GM12892 (cell line): ENCODE results near the gene GPR173.

ENCODE experiments used
- POLR2A ChIP-seq: IDR thresholded peaks from 2 replicates; pipeline ENCODE4 v1.6.1; 2011; ENCODE audit warnings: low read depth, low read length, control low read depth
- POLR2AphosphoS5 ChIP-seq: IDR thresholded peaks from 2 replicates; pipeline ENCODE4 v1.6.1; 2011; ENCODE audit warnings: low read depth, low read length, control low read depth
- TAF1 ChIP-seq: IDR thresholded peaks from 2 replicates; pipeline ENCODE4 v1.6.1; 2011; ENCODE audit warnings: low read depth, mild to moderate bottlenecking, control low read depth, low read length, borderline replicate concordance

DNA sequence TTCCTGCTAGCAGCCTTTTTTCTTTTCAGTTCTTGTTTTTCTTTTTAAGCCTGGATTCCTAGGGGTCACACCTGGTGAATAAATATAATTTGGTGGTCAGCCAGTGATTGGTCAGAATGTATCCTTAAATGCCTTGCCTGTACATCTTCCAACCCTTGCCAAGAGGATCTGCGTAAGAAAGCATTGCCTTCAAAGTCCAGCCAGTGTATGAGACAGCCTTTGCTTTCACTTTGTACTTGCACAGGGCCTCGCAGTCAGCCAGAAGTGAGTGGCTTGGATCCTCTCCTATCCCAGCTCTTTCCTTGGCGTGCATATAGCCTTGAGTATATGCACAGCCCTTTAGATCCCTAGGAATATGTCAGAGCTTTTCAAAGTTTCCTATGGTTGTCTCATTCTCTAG lies 67.5 kb downstream of the GPR173 start:
- TF ChIP-seq POLR2A (no peak), TAF1 (no peak), POLR2AphosphoS5 (no peak)
